ENCODE data around the gene KIRREL3.

Gene KIRREL3

GRCh38 chr11:126548581-126549550, 451.7 kb downstream of the KIRREL3 start:
- no peak for DNase-seq

GRCh38 chr11:126547691-126548090, 452.9 kb downstream of the KIRREL3 start:
- no peak for DNase-seq

DNA sequence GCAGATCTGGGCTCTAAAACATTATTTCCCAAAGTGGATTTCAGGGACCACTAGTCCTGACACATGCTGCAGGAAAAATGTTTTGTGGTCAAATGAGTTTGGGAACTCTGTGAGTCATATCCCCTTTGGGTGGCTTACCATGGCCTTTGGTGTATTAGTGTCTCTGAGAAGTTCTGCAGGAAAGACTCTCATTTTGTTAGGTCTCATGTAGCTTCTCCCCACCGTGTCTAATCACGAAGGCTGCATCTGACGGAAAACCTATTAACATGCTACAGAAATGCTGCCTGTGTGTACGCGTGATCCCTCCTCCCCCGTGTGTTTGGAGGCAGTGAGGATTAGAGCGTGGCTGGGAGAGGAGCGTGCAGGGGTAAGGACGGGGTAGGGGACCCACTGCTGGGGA, 453.4 kb downstream of the KIRREL3 start:
- no peak for DNase-seq

GRCh38 chr11:126546694-126547093, 453.9 kb downstream of the KIRREL3 start:
- no peak for DNase-seq

DNA sequence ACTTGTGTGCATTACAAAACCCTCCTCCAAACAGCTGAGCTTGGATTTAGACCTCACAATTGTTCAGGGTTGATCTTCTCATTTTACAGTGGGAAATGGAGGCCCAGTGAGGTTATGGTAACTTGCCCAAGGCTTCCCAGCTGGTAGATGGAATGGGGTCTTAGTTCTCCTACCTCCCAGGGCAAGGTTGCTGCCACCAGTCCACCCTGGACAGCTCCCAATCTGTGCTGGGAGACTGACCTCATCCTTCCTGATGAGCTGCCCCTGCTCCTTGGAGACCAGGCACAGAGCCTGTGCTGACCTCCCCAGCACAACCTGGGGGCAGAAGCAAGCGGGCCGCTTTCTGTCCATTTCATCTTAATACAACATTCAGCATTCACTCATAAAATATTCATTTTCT, 454.4 kb downstream of the KIRREL3 start:
- no peak for DNase-seq

- no peak for DNase-seq
These were observed 455.5 kb downstream of the KIRREL3 start for GRCh38 chr11:126545057-126545555.

DNA sequence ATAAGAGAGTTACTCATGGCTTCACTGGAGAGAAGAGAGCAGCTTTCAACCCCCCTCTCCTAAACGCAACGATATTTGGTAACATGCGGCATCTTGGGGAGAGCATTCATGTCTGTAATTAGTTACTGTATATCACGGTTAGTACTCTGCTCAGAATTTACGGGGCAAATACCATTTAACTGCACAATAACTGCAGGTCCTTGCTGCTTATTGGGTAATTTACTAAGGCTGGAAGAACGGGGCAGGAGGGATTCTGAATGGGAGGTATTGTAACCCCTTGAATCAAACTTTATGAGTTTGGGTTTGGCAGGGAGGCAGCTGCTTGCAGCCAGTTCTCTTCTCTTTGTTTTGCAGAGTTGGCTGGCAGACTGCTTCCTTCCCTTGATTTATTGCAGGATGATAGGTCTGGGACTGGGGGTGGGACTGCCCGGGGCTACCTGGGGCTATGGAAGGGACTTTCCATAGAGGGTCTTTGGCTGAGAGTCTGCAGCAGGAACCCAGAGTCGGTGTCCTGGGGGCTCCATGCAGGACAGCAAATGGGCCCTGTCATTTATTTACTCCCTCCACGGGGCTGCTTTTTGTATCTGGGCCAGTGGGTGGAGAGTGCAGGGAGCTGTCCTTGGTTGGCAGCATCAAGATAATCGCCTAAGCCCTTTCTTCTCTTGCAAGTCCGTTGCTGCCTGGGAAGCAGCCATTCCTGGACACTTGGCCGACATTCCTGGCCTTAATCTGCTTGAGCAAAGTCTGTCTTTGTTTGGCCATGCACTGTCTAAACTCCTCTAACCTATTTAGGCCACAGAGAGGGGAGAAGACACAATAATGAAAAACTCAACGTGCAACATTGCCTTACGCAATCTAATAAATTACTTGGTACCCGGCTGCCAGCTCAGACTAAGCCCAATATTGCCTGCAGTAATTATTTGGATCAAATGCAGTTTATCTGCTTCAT, 456.2 kb downstream of the KIRREL3 start:
- DNase-seq, result no peak

GRCh38 chr11:126543691-126544090, 456.9 kb downstream of the KIRREL3 start:
- no peak for DNase-seq

GRCh38 chr11:126542334-126543015, 458.1 kb downstream of the KIRREL3 start:
- no peak for DNase-seq

DNA sequence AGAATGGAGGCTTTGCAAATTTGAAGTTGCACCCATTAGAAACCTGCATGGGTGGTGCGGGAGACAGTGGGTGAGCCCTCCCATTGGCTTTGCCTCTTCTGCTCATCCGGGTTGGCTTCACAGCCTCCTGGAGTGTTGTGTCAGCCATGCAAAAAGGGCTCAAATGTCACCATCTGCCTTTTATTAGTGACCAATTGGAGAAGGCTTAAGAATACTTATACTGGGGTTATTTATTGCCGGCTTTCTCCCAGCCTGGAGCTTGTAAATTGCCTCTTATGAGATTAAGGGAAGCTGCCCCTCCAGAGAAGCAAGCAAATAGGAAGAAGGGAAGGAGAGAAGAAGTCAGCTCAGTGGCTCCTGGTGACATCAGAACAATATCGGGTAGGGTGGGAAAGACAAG, 462.5 kb downstream of the KIRREL3 start:
- no peak for DNase-seq

GRCh38 chr11:126537492-126537891, 463.1 kb downstream of the KIRREL3 start:
- DNase-seq, result no peak

DNA sequence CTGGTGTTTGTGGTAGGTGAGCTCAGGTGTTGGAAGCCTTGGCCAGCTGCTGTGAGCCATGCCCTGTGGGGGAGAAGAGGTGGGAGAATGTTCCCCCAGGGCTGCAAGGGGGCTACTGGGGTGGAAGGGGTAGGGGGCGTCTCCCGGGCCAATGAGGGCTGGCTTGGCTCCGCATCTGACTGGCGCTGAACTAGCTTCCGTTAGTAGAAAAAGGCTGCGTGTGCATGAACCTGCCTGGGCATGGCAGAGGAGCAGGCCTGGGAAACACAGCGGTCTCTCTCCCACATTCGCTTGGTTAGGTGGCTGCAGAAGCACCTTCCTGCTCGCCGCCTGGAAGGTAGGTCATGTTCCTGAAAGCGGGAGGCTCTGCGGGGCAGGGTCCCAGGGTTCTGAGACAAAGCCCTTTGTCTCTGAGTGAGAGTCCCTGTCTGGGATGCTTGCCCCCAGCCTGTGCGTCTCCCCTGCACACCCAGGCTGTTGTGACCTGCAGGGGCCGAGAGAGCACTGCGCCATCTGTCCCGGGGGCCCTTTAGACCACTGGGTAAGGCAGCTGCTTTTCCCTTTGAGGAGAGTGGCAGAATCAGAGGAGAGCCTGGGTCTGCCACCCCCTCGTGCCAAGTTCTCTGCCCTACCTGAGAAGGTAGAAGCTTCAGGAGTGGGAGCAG, 466.3 kb downstream of the KIRREL3 start:
- DNase-seq, result no peak

GRCh38 chr11:126533560-126533959, 467.0 kb downstream of the KIRREL3 start:
- DNase-seq, result no peak

GRCh38 chr11:126530416-126530815, 470.2 kb downstream of the KIRREL3 start:
- DNase-seq, result no peak

DNA sequence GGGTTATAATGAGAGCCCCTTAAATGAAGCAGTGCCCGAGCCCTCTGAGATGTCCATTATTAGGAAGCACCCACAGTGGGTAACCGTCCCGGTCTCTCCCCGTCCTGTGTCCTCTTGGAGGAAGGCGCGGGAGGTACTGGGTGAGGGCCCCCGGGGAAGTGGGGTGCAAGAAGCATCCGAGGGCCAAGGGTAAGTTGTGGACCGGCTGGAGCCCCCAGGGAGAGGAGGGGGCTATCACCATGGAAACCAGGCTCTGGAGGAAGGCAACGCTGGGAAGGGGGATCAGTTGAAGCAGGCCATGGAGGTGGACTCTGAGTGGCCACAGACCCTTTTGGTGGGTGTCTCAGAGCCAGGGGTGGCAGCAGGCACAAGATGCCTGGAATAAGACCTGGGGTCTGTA, 471.5 kb downstream of the KIRREL3 start:
- DNase-seq, result no peak

GRCh38 chr11:126528075-126528474, 472.5 kb downstream of the KIRREL3 start:
- DNase-seq, result no peak

- no peak for DNase-seq
These were observed 472.9 kb downstream of the KIRREL3 start for GRCh38 chr11:126527651-126528050.

- no peak for DNase-seq
These were observed 474.1 kb downstream of the KIRREL3 start for GRCh38 chr11:126526471-126526870.

GRCh38 chr11:126525702-126526101, 474.9 kb downstream of the KIRREL3 start:
- no peak for DNase-seq

GRCh38 chr11:126525216-126525615, 475.4 kb downstream of the KIRREL3 start:
- no peak for DNase-seq

- no peak for DNase-seq
These were observed 476.9 kb downstream of the KIRREL3 start for GRCh38 chr11:126523441-126524205.
